Measurements from ENCODE around the gene PIGU.
"Not testable (repeated sequence)": the region's sequence is repeated elsewhere in the genome, so short reads cannot be mapped to it uniquely, and the experiment has no call there.

PIGU gene

GRCh38 chr20:34706912-34707784 lies 30.3 kb upstream of the PIGU start:
- no peak for DNase-seq (ENCODE audit: low read depth in 3 of 3, low spot score in 1 of 3)

- DNase-seq (ENCODE audit: low read depth in 3 of 3, low spot score in 1 of 3), result no peak
These were observed 29.5 kb upstream of the PIGU start for GRCh38 chr20:34706302-34706875.

- no peak for DNase-seq (ENCODE audit: low read depth in 3 of 3, low spot score in 1 of 3)
These were observed 28.8 kb upstream of the PIGU start for GRCh38 chr20:34705397-34706301.

GRCh38 chr20:34705008-34705396 lies 28.1 kb upstream of the PIGU start:
- DNase-seq (ENCODE audit: low read depth in 3 of 3, low spot score in 1 of 3), result no peak

- peak; percentile 68 to 71 (median 69) for DNase-seq (ENCODE audit: low read depth in 3 of 3, low spot score in 1 of 3)
These were observed 27.5 kb upstream of the PIGU start, which contains the start of gene TP53INP2 for GRCh38 chr20:34704177-34705007. Gene TP53INP2, plus strand, starts transcription at chr20:34704344. Its CDS starts 4,396 bp downstream, at chr20:34708740.

- DNase-seq (ENCODE audit: low read depth in 3 of 3, low spot score in 1 of 3), result no peak
These were observed 26.7 kb upstream of the PIGU start for GRCh38 chr20:34703424-34704176.

- DNase-seq (ENCODE audit: low read depth in 3 of 3, low spot score in 1 of 3), result no peak
These were observed 26.1 kb upstream of the PIGU start for GRCh38 chr20:34703061-34703423.

GRCh38 chr20:34701405-34702085 lies 24.7 kb upstream of the PIGU start:
- no peak for DNase-seq (ENCODE audit: low read depth in 3 of 3, low spot score in 1 of 3)

- no peak for DNase-seq (ENCODE audit: low read depth in 3 of 3, low spot score in 1 of 3)
These were observed 16.5 kb upstream of the PIGU start for GRCh38 chr20:34693414-34693813.

GRCh38 chr20:34691838-34692237 lies 14.9 kb upstream of the PIGU start:
- DNase-seq (ENCODE audit: low read depth in 3 of 3, low spot score in 1 of 3), result no peak

GRCh38 chr20:34689486-34689885 lies 12.6 kb upstream of the PIGU start:
- no peak for DNase-seq (ENCODE audit: low read depth in 3 of 3, low spot score in 1 of 3)

GRCh38 chr20:34683667-34684066 lies 6.8 kb upstream of the PIGU start:
- no peak for DNase-seq (ENCODE audit: low read depth in 3 of 3, low spot score in 1 of 3)

- DNase-seq (ENCODE audit: low read depth in 3 of 3, low spot score in 1 of 3), result no peak
These were observed 3.8 kb upstream of the PIGU start for GRCh38 chr20:34680586-34681175.

- DNase-seq (ENCODE audit: low read depth in 3 of 3, low spot score in 1 of 3), result no peak
These were observed 775 bp downstream of the PIGU start for GRCh38 chr20:34675993-34676641.

- no peak for DNase-seq (ENCODE audit: low read depth in 3 of 3, low spot score in 1 of 3)
These were observed 1.3 kb downstream of the PIGU start for GRCh38 chr20:34675561-34675960.

- DNase-seq (ENCODE audit: low read depth in 3 of 3, low spot score in 1 of 3), result no peak
These were observed 3.5 kb downstream of the PIGU start for GRCh38 chr20:34673412-34673811.

- DNase-seq (ENCODE audit: low read depth in 3 of 3, low spot score in 1 of 3), result no peak
These were observed 7.8 kb downstream of the PIGU start for GRCh38 chr20:34669094-34669493.

- not testable (repeated sequence) for DNase-seq (ENCODE audit: low read depth in 3 of 3, low spot score in 1 of 3)
These were observed 12.1 kb downstream of the PIGU start for GRCh38 chr20:34664751-34665150.

Data from stimulated activated CD4-positive, alpha-beta T cell treated with anti-CD3 and anti-CD28 coated beads, TNF-alpha, amount 100 ng/mL, for 1 hour (primary cell).